ENCODE data around the gene WBP1.
"Not testable (repeated sequence)": the region's sequence is repeated elsewhere in the genome, so short reads cannot be mapped to it uniquely, and the experiment has no call there.

Gene WBP1

DNA sequence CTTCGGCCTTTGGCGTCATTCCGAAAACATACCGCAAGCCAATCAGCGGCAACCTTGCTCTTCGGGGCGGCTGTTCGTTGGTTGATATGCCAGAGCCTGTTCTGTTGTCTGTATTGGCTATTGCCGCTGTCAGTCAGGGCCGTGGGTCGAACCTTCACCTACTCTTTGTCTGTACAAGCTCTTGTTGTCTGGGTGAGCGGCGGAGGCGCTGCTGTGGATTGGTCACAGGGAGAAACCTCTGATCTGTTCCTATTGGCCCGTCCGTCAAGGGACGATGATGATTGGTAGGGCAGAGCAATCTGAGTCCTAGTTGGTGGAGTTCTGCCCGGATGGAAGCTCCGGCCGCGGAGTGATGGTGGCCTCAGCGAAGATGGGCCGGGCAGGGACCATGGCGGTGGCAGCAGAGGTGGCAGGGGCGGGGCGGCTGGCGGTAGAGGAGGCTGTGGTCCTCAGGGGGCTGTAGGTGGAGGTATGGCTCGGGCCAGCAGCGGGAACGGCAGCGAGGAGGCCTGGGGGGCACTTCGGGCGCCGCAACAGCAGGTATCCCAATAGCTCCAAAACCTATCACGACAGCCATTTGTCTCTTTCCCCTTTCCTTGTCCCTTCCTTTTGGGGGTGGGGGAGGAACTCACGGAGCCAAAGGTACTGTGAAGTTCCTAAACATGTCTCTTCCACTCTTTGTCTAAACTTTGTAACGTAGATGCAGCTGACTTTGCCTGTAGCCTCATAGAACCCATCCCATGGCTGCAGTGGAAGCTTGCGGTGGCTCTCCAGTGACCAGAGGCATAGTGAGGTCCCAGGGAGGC, at the start of gene WBP1:
Gene WBP1, plus strand, starts transcription at position 307 of the 806 bp plus-strand sequence. Its CDS starts 165 bp downstream, at position 472.
- DNase-seq: peak; percentile 72

DNA sequence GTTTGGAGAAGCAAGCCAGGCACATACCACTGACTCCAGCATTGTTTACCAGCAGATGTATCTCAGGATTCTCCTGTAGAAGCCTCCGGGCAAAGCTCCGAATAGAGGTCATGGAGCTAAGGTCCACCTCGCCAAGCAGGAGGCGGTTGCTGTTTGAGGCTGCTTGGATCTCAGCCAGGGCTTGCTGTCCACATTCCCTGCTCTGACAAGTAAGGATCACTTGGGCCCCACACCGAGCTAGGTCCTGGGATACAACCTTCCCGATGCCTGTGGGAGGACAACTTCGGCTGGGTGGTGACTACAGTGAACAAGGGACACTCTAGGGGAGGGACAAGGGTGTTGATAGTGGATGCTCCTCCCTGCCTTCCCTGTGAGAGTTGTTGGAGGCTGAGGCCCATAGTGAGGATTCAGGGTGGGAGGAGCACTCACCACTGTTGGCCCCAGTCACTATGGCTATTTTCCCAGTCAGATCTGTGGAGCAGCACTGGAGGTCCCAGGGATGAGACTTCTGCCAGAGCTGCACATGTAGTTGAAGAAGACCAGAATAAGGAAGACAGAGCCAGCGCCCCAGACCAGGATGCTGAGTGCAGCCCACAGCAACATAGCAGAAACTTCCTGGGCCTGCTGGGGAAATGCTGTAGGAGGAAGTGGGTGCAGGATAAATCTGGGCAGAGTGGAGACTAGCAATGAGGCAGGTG, 45.1 kb upstream of the WBP1 start:
- DNase-seq: no peak

DNA sequence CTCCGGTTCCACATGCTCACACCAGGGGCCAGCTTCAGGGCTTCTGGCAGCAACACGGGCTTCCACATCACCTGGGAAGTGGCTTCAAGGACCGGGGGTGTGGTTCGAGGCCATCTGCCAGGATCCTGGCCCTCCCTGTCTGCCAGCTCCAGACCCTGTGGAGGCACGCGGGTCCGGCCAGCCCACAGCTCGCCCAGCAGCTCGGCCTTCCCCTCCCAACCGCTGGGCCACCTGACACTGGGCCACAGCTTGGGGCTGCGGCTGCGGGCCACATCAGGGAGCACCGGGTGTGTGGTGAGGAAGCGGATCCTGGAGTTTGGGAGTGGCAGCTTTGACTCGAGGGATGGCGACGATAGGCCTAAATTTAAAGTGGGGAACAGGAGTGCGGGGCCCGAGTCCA, 43.8 kb upstream of the WBP1 start:
- no peak for DNase-seq

DNA sequence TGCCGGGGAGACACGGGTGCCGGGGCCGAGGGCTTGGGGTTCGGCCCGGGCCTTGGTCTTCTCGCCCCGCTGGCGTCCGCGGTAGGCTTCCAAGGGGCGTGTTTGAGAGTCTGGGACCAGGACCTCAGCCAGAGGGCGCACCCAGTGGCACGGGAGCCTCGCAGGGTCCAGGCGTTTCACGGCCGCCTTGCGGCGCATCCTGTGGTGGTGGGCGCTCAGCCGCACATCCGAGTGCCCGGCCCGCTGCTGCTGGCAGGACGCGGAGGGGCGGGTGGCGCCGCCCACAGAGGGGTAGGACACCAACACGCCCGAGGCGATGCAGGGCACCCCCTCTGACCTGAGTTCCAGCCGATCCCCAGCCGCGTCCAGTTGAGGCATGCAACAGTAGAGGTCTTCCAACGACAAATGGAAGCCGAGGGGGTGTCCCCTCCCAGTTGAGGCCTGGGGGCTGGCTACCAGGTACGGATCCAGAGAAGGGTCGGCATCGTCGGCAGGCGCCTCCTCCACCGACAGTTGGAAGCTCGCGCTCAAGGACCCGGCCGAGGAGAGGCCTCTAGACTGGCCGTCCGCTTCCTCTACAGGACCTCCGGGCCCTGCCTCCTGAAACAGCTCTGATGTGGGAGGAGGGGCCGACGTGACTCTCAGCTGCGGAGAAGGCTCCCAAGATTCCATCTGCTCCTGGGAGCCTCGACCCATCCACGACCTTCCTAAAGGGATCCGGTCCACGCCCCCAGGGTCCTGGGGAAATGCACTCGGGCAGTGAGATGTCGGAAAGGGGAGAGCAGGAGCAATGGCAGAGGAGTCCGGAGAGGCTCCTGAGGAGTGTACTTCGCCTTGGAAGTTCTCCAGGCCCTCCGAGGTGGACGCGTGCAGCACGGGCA, 43.1 kb upstream of the WBP1 start:
- no peak for DNase-seq

DNA sequence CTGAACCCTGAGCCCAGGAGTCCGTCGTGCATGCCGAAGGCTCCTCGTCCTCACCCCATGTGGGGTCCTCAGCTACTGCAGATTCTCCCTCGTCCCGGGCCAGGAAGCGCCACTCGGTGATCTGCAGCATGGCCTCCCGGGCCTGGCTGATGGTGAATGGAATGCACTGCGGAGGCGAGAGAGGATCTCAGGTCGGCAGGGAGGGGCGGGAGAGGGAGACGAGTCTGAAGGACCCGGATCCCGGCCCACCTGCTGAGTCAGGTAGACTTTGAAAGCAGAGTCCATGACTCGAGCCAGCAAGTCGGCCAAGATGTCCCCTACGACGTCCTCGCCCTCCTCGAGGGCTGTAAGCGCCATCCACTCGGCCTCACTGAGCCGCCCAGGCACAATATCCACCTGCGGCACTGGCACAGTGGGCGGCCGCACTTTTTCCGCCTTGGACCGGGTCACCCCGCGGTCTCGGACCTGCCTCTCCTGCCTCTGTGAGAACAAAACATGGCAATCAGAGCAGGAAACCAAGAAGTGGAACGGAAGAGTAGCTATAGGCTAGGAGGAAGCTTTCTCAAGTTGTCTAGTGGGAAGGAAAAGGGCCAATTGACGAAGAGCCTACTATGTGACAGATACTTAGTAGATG, 42.4 kb upstream of the WBP1 start:
- no peak for DNase-seq

DNA sequence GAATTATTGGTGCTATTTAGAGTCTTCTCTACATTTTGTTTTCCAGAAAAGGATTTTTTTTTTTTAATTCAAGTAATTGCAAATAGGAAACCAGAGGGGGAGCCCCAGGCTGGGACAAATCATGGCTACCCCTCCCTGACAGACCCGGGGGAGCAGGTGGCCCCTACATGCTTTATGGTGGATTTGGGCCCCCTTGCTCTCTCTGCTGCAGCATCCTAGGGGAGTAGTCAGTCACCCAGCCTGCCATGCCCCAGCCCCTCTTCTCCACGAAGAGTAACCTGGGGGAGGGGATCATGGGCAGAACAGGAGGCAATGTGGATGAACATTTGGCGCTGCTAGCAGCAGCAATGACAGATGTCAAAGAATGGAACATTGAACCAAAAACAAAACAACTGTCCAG, 41.5 kb upstream of the WBP1 start:
- DNase-seq: no peak

DNA sequence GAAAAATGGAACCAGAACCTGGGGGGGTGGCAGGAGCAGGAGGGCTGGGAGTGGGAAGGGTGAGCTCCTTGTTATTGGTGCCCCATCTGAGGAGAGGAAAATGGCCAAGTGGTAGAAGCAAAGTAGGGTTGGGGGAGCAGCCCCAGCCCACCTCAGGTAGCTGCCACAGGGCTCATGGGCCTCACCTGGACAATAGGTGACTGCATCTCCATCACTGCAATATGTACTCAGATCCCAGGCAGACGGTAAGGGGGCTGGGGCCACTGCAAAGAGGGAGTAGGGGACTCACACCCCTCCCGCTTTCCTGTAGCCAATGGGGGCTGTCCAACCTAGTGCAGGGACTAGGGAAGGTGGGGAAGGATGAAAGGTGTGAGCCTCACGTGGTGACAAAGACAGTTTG, 41.0 kb upstream of the WBP1 start:
- no peak for DNase-seq

DNA sequence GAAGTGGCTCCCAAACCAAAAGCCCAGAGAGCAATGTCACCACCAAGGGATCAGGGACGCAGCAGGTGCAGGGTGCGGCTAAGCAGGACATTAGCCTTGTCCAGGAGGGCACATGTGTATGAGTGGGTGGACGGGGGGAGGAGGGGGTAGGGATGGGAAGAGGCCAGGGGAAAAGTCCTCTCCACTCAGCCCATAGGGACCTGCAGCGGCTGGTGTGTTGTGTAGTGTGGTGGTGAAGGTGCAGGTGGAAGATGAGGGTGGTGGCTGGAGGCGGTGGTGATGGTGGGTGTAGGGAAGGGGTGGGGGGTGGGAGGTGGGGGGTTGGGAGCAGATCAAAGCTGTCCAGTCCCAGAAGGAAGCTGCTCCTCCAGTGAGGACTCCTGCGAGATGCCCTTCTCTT, 40.5 kb upstream of the WBP1 start:
- DNase-seq: no peak

DNA sequence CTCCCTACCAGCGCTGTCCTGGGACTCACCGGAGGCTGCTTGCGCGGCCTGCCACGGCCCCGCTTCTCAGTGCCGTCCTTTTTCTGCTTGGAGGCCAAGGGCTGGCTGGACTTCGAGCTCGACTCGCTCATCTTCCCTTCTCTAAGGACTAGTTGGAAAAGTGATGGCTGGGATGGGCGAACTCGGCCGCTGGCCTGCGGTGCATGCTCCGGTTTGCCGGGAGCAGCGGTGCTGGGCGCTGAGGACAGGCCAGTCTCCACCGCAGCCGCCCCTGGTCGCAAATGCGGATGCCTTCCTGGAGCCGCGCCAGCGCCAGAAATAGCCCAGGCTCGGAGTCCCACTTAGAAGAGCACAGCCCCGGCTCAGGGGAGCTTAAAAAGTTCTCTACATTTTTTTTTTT, 39.9 kb upstream of the WBP1 start:
- no peak for DNase-seq

DNA sequence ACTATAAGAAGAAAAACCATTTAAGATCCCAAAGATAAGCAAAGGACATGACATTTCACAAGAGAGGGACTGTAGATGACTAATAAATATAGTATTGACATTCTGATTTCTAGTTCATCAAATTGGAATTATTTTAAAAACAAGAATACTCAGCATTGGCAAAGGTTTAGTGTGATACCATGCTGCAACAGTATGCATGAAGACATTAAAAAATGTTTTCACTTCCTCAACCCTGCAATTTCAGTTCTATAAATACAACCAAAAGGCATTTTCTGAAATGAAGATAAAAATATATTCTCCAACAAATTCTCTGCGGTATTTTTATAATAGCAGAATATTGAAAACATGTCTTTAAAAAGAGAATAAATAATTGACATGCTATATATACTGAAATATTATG, 38.9 kb upstream of the WBP1 start:
- DNase-seq: no peak

DNA sequence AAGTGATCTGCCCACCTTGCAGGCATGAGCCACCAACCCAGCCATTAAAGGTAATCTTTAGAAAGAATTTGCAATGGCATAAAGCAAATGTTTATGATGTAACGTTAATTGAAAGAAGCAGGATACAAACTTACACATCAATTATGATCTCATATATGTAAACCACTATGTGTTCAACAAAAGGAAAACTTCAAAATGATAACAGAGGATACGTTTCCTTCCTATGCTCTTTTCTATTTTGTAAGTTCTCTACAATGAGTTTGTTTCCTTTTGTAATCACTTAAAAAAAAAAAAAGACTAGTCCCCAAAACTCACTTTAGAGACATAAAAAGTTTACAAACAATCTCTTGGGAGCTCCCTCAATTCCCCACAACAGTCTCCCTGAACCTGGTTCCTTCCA, 38.2 kb upstream of the WBP1 start:
- DNase-seq: no peak

DNA sequence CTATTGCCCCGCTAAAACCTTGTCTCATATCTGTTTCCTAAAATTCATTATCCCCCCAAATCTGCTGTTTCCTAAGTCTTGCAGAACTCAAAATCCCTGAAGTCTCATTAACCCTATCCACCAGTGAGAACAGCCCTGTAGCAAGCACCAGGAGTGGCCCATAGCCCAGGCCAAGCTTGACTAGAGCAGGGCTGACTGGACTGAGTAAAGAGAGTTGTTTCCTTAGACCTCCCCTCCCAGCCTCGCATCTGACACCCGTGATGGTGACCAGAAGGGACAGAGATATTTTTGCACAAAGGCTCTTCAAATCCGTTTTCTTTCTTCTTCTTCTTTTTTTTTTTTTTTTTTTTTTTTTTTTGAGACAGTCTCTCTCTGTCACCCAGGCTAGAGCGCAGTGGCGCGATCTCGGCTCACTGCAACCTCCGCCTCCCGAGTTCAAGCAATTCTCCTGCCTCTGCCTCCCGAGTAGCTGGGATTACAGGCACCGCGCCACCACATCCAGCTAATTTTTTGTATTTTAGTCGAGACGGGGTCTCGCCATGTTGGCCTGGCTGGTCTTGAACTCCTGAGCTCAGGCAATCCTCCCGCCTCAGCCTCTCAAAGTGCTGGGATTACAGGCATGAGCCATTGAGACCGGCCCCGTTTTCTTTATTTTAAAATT, 37.7 kb upstream of the WBP1 start:
- DNase-seq: not testable (repeated sequence)

DNA sequence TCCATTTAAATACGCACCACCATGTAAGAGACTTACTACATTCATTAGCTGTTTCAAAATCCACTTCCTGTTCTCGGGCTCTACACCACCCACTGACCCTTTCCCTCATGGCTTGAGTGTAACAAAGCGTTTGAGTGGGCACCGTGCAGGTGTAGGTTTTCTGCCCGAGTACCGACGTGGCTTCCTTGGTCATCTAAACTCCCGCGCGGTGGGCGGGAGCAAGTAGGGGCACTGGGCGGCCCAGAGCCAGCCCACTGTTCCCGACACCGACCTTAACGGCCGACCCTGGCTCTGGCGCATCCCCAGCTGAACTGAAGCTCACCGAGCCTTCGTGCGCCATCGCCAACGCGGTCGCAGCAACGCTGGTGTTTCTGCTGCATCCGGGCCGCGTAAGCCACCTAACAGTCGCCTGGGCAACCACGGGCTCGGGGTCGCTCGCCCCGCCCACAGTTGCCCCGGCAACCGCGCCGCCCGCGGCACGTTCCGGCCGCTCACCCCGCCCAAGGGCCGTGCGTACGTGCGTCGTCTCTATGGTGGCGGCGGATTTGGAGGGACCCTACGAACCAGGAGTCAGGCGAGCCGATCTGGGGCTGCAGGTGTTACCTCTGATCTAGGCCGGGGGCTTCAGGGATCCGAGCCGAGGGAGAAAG, 36.9 kb upstream of the WBP1 start, which contains the start of the genes C2orf81 and WDR54:
Gene C2orf81, minus strand, starts transcription at position 399 of the 650 bp plus-strand sequence. Its CDS starts 59 bp downstream, at position 340.
Gene WDR54, plus strand, starts transcription at position 510 of the 650 bp plus-strand sequence. CDS start 424 bp downstream, outside the sequence.
- peak; percentile 48 for DNase-seq

DNA sequence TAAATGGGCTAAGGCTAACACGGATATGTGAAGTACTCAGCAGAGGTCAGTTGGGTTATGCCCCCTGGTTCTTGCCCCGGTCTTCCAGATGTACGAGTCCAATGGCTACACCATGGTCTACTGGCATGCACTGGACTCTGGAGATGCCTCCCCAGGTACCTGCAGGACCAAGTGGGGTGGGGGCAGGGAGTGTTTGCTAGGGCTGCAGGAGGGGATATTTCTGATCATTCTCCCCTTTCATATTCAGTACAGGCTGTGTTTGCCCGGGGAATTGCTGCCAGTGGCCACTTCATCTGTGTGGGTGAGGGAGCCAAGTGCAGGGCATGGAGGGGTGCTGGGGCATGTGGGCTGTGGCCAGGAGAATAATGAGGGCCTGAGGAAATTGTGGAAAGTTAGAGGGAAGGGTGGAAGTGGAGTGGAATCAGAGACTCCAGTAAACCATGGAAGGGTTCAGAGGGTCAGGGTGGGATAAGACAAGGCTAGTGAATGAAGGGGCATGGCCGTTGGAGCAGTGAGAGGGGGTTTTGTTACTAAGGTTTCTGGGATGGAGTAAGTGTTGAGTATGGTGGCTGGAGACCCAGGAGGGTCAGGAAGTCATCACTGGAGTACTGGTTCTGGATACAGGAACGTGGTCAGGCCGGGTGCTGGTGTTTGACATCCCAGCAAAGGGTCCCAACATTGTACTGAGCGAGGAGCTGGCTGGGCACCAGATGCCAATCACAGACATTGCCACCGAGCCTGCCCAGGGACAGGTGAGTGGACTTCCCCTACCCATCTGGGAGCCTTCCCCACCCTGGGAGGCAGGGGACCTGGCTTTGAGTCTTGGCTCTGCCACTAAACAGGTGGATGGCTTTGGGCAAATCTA, 34.8 kb upstream of the WBP1 start:
- DNase-seq: no peak

DNA sequence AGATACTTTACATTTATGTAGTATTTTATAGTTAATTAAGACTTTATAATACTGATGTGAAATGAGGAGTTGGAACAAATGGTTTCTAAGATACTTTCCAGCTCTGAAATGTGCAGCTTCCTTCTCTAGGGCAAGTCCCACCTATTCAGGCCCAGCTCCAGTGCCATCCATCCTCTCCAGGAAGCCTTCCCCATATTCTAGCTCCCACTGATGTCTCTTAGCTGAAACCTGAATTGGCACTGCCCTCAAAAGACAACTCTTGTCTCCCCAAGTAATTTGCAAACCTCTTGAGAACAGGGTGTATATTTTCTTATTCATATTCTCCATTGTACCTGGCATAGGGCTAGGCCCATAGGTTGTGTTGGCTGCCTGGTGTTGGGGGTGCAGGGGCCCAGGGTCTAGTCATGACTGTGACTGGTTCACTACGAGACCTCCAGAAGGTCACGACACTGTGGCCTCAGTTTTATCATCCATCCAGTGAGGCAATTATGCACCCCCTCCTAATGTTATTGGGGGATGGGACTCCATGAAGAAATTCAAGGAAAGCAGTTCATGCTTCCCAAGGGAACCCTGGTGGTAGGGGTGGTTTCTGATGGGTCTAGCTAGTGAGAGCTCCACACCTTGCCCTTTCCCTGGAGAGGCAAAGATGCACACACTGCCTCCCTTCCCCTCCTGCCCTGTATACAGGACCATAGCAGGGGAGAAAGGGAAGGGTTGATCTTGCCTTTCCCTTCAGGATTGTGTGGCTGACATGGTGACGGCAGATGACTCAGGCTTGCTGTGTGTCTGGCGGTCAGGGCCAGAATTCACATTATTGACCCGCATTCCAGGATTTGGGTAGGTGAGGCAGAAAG, 33.9 kb upstream of the WBP1 start:
- DNase-seq: no peak

DNA sequence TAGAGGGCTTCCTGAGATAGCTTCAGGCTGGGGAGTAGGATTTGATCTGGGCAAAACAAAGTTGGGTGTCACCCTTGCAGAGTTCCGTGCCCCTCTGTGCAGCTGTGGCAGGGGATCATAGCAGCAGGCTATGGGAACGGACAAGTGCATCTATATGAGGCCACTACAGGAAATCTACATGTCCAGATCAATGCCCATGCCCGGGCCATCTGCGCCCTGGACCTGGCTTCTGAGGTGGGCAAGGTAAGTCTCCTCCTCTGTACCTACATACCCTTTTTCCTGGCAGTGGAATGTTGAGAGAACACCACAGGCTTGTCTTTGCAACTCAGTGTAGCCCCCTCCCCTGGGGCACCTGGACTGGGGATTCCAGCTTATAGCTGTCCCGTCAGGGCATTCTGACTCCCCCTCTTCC, 33.2 kb upstream of the WBP1 start:
- no peak for DNase-seq

DNA sequence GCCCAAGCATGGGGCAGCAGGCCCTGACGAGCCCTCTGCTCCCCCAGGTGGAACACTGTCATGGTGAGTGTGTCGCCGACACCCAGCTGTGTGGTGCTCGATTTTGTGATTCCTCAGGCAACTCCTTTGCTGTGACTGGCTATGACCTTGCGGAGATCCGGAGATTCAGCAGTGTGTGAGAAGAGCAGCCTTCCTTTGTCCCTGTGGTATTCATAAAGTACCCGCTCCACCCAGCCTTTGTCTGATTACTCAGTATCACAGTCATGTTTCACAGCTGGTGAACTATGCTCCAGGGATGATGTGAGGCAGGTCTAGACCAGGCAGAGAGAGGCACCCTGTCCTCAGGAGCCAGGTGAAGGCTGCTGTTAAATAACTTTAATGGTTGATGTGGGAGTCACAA, 32.7 kb upstream of the WBP1 start:
- no peak for DNase-seq

DNA sequence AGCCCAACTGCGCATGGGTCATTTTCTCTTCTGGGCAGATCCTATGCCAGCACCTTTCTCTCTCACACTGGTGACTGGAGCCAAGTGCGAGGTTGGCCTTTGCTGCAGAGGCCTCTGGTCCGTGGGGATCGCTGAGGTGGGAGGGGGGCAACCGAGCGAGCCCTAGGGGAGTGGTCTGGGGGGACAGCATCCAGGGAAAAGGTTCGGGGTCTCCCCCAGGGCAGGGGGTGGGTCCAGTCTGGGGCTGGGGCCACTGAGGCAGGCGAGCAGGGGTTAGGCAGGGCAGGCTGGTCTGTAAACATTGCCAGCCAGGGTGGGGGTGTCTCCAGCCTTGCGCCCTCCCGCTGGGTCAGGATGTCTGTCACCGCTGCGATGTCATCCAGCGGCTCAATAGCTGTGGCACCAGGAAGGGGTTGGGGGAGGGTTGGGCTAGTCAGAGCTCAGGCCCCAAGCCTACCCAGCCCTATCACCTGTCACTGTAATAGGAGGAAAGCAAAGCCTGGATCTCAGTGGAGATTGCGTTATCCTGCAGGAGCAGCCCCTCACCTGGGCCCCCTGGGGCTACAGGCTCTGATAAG, 32.0 kb upstream of the WBP1 start:
- DNase-seq: no peak

DNA sequence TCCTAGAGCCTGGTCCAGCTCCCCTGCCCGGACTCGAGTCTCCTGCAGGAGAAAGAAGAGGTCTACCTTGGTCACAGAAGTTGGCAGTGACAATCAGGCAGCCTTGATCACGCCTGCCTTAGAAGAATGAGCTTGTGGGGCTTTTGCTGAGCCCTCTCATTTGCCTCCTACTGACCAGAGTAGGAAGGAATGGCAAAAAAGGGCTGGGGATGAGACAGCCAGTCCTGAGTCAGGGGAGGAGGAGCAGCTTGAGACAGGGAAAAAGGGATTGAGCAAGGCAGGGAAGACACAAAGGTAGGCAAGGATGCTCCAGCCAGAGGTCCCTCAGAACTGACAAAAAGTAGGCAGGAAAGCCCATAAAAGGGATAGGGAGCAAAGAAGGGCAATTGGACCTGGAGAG, 30.7 kb upstream of the WBP1 start:
- no peak for DNase-seq

Measured in cortex of kidney (tissue), 1 donor.